NCI-H510A treated with DMSO at 0.1 percent for 48 hours (cell line): Measurements from ENCODE around the gene SESN1.
A peak's percentile ranks its signal among the peaks of the same experiment; 100 is the strongest.

ENCODE experiments used
- DNase-seq: peaks from one replicate; lab custom pipeline; 2025; lab: John Stamatoyannopoulos, UW

SESN1 gene

GRCh38 chr6:109028439-109028838 lies 66.2 kb downstream of the SESN1 start:
- DNase-seq = no peak

- no peak for DNase-seq
Observed at GRCh38 chr6:109027964-109028363, 66.7 kb downstream of the SESN1 start.

GRCh38 chr6:109025639-109026038 lies 69.0 kb downstream of the SESN1 start:
- DNase-seq = no peak

- no peak for DNase-seq
Observed at GRCh38 chr6:109024784-109025183, 69.9 kb downstream of the SESN1 start.

DNA sequence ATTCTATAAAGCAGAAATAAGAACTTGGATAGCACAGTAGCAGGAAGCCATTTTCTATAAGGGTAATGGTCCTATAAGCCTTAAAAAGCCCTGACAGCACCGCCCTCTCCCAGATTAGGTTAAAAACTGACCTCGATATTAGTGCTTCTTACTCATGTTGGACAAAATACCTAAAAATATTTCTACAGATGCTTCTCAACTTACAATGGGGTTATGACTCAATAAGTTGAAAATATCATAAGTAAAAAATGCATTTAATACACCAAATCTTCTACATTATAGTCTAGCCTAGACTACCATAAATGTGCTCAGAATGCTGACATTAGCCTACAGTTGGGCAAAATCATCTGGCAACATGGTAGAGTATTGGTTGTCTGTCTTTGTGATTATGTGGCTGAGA lies 70.3 kb downstream of the SESN1 start:
- DNase-seq = no peak

DNA sequence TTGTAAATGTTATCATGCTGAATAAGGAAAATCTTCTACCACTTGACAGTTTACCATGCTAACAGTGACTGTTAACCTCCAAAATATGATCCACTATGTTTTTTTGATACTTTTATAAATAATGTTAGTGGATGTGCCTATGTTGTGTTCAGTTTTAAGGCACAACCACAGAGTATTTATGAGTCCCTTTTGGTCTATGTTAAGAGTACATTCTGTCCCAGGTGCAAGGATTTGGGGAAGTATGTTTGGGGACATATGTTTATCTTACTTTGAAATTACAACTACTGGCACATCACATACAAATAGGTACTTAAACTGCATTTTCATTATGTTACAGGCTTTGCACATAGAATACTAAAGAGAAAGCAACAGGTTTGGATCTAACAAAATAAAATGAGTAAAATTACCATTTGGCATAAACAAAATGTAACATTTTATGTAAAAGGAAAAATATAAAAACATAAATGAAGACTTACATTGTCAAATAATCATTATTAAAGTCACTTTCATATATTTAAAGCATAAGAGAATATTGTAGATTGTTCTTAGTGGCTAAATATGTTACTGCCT lies 71.2 kb downstream of the SESN1 start:
- no peak for DNase-seq

GRCh38 chr6:109021870-109022269 lies 72.8 kb downstream of the SESN1 start:
- DNase-seq = no peak

DNA sequence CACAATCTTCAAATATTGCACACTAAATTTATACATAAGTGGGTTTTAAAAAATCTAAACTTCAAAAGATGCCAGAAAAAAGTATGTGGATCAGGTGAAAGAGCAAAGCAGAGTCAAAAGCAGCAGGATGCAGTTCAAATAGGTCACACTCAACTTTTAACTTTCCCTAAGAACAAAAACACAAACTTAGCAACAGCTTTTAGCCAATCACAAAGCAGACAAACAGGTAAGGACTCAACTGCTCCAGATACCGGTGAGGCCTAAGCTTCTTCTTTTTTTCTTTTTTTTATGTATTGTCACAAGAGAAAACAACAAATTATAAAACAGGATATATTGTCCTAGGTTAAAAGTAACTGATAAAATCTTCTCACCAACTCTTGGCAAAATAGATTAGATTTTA lies 74.7 kb downstream of the SESN1 start:
- no peak for DNase-seq

GRCh38 chr6:109015176-109015575 lies 79.5 kb downstream of the SESN1 start:
- DNase-seq = no peak

DNA sequence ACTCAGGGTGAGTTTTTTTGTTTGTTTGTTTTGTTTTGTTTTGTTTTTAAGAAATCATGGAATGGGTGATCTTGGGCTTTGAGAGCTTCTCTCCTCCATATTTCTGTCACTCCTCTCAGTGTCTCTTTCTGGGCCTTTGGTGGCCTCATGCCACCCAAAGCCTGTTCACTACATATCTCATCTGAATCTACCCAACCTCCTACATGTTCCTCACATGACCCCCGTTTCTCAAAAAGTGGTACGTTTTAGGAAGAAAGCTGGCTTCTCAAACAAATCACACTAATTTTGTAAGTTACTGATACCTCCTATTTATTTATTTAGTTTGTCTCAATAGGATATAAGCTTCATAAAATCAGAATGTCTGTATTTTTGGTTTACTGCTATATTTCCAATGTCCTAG lies 80.0 kb downstream of the SESN1 start:
- DNase-seq = no peak

- no peak for DNase-seq
Observed at GRCh38 chr6:109013656-109014305, 80.9 kb downstream of the SESN1 start.

GRCh38 chr6:109010705-109011102 lies 83.9 kb downstream of the SESN1 start:
- peak; percentile 1 for DNase-seq

GRCh38 chr6:109009962-109010704 lies 84.5 kb downstream of the SESN1 start:
- DNase-seq = no peak

DNA sequence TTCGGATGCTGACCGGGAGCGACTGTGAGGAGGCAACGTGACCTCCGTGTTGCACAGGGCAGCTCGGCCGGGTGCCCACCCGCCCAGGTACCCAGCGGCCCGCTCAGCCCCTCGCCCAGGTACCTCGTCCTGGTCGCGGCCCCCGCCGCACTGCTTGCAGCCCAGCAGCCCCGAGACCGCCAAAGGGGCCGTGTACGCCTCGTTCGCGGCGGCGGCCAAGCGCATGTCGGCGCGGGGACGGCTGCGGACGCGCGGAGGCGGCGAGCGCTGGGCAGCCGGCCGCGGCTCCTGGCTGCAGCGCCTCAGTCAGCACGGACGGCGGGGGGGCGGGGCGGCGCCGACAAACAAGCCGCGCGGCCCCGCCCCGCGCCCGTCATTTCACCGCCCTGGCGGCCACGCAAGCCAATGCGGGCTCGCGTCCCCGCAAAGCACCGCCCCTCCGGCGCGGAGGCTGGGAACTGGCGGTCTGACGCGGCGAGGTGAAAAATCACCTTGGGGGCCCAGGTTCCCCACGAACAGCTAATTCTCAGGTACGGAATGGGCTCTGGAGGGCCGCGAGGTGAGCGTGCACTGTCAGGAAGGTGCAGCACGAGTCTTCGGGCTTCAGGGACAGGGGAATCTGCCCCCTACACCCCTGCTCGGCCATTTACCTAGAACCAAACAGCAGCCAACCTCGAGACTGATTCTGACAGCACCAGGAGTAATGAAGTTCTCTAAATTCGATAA lies 85.2 kb downstream of the SESN1 start:
- peak; percentile 33 for DNase-seq

GRCh38 chr6:109008537-109009235 lies 86.0 kb downstream of the SESN1 start:
- DNase-seq = no peak

DNA sequence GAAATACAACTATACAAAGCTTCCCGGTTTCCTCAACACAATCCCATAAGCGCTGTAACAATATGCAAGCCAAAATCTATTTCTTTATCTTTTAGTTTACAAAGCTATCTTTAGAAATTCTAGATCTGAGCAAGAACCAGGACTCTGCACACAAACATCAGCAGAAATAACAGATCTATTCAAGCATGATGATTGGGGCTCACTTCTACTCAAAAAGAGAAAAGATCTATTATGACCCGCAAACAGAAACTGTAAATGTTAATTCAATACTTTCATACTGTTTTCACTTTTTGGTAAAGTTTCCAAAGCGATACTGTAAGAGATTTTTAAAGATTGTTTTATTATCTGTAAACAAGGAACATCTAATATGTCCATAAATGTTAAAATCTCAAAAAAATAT lies 86.6 kb downstream of the SESN1 start:
- DNase-seq = no peak

GRCh38 chr6:109007521-109007920 lies 87.1 kb downstream of the SESN1 start:
- no peak for DNase-seq

GRCh38 chr6:109006818-109007217 lies 87.8 kb downstream of the SESN1 start:
- no peak for DNase-seq

DNA sequence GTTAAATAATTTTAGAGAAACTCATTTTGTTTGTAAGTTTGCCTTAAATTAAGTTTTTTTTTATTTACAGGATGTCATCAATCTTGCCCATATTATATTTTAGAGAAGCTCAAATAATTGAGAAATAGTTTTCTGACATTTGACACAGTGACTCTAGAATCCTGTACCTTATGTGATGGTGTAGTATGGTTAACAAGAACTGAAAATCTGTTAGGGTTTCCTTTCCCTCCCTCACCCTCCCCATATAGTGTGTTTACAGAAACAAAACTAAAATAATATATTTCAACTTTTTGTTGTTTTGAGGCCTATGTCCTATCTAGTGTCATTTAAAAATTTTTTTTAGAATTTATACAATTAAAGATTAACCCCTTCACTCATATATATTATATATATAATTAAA lies 91.8 kb downstream of the SESN1 start:
- DNase-seq = no peak

DNA sequence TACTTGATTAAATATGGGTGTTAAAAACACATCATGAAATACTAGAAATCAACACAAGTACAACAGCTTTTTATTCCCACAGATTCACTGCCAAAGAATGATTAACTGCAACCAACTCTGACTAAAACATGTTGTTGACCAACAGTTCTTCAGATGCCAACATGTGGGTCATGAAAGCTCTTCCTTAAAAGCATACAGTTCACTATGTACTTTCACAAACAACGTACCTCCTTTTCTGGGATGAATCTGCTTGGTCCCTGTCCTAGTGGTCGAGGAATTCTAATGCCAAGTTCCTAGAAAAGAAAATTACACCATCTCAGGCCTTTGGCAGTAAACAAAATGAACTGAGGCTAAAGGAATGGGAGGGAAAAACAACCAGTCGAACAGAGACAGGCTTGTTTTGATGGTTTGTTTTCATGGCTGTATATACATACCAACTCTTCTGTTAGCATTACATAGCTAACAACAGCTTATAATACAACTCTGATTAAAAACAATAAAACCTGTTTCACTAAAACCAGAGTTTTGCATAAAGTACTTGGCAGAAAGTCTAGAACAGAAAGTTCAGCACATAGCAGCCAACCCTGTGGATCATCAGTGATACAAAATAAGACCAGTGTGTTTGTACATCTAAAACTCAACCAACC lies 92.5 kb downstream of the SESN1 start:
- no peak for DNase-seq

- no peak for DNase-seq
Observed at GRCh38 chr6:109001291-109001894, 93.3 kb downstream of the SESN1 start.
